ENCODE measurements around the gene SBNO2. TPM values are rescaled to one million over a fixed set of nuclear protein-coding genes. Genes with fewer than 3 reads are reported as not detected.

Gene SBNO2
- total and polyA plus RNA-seq, 8 donors = 16.3 to 74.7 (median 42.7) TPM

DNA sequence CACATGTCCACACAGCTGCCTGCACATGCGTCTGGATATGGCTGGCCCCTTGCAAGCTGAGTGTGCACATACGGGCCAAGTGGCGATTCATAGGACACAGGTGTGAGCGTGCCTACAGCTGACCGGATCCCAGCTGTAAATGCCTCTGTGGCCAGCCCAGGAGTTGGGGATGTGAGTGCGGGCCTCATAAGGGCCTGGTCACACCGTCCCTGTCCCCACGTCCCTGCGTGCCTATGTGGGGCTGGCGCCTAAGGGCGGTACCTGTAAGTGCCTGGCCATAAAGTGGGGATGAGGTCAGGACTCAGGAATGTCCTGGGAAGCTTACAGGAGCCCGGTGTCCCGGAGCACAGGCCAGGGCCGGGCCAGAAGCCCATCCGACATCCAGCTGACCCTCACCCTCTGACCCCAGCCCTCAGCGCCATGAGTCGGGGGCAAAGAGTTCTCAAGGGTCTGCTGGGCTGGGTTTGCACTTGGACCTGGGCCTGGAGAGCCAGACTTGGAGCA lies 108.4 kb downstream of the SBNO2 start:
- Histone ChIP-seq H3K4me1 (peaks cover 44 to 66% (median 58%) of the 10 kb centered on the region in 4 donors), H3K9me3 (no peaks in the 10 kb centered on the region), H3K27me3 (peaks cover 0 to 58% (median 33%) of the 10 kb centered on the region in 3 donors), H3K27ac (no peak overlapping the region), H3K36me3 (peaks cover 0 to 2% (median 0%) of the 10 kb centered on the region in 4 donors), H3K4me3 (no peak overlapping the region)
- TF ChIP-seq POLR2AphosphoS5 (IDR thresholded peaks at IDR 0.05) (no peak), POLR2A (IDR thresholded peaks at IDR 0.05) (no peak), EP300 (IDR thresholded peaks at IDR 0.05) (no peak)
- TF ChIP-seq, protein P1, sequence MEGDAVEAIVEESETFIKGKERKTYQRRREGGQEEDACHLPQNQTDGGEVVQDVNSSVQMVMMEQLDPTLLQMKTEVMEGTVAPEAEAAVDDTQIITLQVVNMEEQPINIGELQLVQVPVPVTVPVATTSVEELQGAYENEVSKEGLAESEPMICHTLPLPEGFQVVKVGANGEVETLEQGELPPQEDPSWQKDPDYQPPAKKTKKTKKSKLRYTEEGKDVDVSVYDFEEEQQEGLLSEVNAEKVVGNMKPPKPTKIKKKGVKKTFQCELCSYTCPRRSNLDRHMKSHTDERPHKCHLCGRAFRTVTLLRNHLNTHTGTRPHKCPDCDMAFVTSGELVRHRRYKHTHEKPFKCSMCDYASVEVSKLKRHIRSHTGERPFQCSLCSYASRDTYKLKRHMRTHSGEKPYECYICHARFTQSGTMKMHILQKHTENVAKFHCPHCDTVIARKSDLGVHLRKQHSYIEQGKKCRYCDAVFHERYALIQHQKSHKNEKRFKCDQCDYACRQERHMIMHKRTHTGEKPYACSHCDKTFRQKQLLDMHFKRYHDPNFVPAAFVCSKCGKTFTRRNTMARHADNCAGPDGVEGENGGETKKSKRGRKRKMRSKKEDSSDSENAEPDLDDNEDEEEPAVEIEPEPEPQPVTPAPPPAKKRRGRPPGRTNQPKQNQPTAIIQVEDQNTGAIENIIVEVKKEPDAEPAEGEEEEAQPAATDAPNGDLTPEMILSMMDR (IDR thresholded peaks at IDR 0.05) = no peak
- DNase-seq = no peak
- 39 to 53% (median 47%) methylated on average over 9 to 17 of the region's 17 CpGs for WGBS, 5 donors
- intact Hi-C loops (cut with DNase I; ENCODE audit: low total_unique reads) = no loop called here

DNA sequence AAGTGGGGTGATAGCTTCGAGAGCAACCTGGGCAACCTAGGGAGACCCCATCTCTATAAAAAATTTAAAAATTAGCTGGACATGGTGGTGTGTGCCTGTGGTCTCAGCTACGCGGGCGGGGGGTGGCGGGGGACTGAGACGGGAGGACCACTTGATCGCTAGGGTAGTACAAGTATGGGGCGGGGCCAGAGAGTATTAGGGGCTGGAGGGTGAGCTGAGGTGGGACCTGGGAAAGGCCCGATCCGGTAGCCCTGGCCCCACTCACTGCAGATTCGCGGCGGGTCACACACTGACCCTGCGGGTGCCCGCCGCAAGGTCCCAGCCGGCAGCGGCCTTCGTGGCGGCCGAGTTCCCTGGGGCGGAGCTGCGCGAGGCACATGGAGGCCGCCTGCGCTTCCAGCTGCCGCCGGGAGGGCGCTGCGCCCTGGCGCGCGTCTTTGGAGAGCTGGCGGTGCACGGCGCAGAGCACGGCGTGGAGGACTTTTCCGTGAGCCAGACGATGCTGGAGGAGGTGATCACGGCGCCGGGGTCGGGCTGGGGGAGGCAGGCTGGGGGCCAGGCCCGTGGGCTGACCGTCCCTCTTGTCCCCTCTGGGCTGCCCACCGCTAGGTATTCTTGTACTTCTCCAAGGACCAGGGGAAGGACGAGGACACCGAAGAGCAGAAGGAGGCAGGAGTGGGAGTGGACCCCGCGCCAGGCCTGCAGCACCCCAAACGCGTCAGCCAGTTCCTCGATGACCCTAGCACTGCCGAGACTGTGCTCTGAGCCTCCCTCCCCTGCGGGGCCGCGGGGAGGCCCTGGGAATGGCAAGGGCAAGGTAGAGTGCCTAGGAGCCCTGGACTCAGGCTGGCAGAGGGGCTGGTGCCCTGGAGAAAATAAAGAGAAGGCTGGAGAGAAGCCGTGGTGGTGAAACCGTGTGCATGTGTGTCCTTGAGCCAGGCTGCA lies 109.1 kb downstream of the SBNO2 start:
- intact Hi-C loops (cut with DNase I; ENCODE audit: low total_unique reads) = no loop called here
- Histone ChIP-seq H3K27me3 (peaks cover 0 to 51% (median 29%) of the 10 kb centered on the region in 3 donors), H3K4me1 (peaks cover 44 to 62% (median 51%) of the 10 kb centered on the region in 4 donors), H3K36me3 (no peaks in the 10 kb centered on the region), H3K4me3 (peak overlapping the region in 1 of 4 donors; percentile 24), H3K27ac (peak overlapping the region in 1 of 5 donors; percentile 38), H3K9me3 (no peaks in the 10 kb centered on the region)
- TF ChIP-seq POLR2AphosphoS5 (IDR thresholded peaks at IDR 0.05) = peak in 1 of 3 donors; percentile 74
- TF ChIP-seq, protein P1 (IDR thresholded peaks at IDR 0.05) = peak in 5 of 7 experiments; percentile 55 to 92 (median 87)
- TF ChIP-seq POLR2A (IDR thresholded peaks at IDR 0.05) = no peak
- DNase-seq = peak; percentile 81 to 87
- WGBS, 5 donors = 9 to 13% (median 12%) methylated on average over 50 to 60 of the region's 60 CpGs

DNA sequence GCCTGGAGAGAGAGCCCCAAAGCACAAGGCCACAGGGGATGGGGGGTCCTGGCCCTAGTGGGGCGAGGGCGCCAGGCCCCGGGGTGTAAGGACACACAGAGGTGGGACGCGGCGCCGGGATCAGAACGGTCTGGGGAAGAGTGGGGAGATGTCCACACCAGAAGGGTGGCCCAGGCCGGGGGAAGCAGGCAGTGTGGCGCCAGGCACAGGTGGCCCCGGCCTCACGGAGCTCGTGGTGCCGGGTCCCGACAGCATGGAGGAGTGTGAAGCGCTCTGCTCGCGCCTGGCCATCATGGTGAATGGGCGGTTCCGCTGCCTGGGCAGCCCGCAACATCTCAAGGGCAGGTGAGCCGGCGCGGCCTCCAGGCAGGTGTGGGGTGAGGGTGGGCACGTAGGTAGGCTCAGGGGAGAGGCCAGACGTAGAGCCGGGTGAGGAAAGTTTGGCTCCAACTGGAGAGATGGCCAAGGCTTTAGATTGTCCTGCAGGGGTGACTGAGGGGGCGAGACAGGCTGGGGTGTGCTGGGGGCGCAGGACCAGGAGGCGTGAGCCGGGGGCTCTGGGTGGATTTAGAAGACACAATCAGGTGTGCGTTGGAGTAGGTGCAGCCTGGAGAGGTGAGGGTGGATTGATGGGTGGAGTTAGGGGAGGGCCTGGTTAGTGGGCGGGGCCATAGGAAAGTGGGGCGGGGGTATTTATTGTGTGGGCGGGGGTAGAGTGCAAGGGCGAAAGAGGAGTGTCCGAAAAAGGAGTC lies 110.0 kb downstream of the SBNO2 start:
- Histone ChIP-seq H3K27ac (no peak overlapping the region), H3K4me1 (peaks cover 37 to 53% (median 43%) of the 10 kb centered on the region in 4 donors), H3K9me3 (peaks cover 0 to 3% (median under 1%) of the 10 kb centered on the region in 4 donors), H3K36me3 (no peaks in the 10 kb centered on the region), H3K4me3 (no peak overlapping the region), H3K27me3 (peaks cover 0 to 43% (median 29%) of the 10 kb centered on the region in 3 donors)
- TF ChIP-seq EP300 (IDR thresholded peaks at IDR 0.05) = no peak
- 64 to 84% (median 69%) methylated on average over 29 to 37 of the region's 37 CpGs for WGBS, 5 donors
- DNase-seq = no peak
- intact Hi-C loops (cut with DNase I; ENCODE audit: low total_unique reads) = no loop called here

DNA sequence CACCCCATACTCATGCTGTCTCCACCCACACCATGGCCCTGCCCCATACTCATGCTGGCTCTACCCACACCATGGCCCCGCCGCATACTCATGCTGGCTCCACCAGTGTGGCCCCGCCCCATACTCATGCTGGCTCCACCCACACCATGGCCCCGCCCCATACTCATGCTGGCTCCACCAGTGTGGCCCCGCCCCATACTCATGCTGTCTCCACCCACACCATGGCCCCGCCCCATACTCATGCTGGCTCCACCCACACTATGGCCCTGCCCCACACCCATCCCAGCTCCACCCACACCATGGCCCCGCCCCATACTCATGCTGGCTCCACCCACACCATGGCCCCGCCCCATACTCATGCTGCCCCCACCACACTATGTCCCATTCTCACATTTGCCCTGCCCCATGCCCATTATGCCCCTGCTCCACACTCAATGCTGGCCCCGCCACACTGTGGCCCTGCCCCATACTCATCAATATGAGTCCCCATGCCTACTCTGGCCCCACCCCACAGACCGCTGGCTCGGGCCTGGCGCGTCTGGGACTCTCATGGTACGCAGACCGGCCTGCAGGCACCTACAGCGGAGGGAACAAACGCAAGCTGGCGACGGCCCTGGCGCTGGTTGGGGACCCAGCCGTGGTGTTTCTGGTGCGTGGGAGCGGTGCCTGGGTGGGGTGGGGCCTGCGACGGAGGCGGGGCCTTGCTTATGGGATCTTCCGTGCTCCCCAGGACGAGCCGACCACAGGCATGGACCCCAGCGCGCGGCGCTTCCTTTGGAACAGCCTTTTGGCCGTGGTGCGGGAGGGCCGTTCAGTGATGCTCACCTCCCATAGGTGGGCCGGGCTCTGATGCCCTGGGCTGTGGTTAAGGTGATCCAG lies 110.8 kb downstream of the SBNO2 start:
- Histone ChIP-seq H3K27ac (no peak overlapping the region), H3K27me3 (peaks cover 0 to 34% (median 26%) of the 10 kb centered on the region in 3 donors), H3K4me3 (no peak overlapping the region), H3K36me3 (peaks cover 0 to 6% (median 2%) of the 10 kb centered on the region in 4 donors), H3K9me3 (peaks cover 4 to 11% (median 8%) of the 10 kb centered on the region in 4 donors), H3K4me1 (peaks cover 35 to 45% (median 37%) of the 10 kb centered on the region in 4 donors)
- intact Hi-C loops (cut with DNase I; ENCODE audit: low total_unique reads) = no loop called here
- no peak for DNase-seq
- 70 to 92% (median 75%) methylated on average over 29 to 37 of the region's 37 CpGs for WGBS, 5 donors
- TF ChIP-seq EP300 (IDR thresholded peaks at IDR 0.05) = no peak
- TF ChIP-seq POLR2AphosphoS5 (IDR thresholded peaks at IDR 0.05) = no peak
- TF ChIP-seq, protein P1 (IDR thresholded peaks at IDR 0.05) = no peak
- no peak for TF ChIP-seq POLR2A (IDR thresholded peaks at IDR 0.05)

Data from stomach (tissue), 9 donors.